Fibroblast of peridontal ligament (primary cell): ENCODE data around the gene CTSW.
A peak's percentile ranks its signal among the peaks of the same experiment; 100 is the strongest.

Experiments used
- DNase-seq: peaks from one replicate; pipeline ENCODE4 v3.0.0-alpha.2; 2010; ENCODE audit errors: extremely low read depth

Gene CTSW

GRCh38 chr11:65867284-65868071 lies 12.2 kb upstream of the CTSW start:
- DNase-seq: no peak

DNA sequence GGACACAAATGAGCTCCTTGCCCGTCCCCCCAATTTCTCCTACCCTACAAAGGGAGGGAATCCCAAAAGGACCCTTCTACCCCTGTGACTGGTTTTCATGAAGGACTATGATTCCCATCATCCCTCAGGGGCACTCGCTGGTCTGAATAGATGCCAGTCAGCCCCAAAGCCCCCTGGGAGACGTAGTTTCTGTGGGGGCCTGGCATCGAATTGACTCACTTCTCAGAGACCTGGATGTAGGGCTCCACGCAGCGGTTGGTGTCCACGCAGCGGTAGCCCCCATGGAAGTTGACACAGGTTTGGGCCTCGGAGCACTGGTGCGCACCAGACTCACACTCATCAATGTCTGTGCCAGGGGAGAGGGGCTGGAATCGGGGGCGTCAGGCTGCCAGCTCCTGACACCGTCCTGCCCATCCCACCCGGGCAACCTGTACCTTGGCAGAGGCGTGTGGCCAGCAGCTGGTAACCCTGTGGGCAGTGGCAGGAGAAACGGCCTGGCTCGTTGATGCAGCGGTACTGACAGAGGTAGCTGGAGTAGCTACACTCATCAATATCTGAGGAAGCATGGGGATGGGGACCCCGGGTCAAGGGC lies 11.5 kb upstream of the CTSW start:
- DNase-seq: no peak

DNA sequence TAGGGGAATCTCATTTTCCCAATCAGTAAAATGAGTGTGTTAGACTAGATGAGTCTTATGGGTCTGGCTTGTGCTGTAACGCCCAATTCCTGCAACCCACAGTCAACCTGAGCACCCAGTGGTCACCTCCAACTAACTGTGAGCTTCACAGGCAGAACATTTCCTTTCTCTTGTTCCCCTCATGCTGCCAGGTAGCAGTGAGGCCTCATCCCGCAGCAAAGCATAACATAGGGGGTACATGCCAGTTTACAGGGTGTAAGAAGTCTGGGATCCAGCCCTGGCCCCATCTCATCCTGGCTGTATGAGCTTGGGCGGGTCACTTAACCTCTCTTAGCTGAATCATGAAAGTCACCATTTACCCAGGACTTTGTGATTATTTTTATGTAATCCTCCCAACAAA lies 10.7 kb upstream of the CTSW start:
- no peak for DNase-seq

DNA sequence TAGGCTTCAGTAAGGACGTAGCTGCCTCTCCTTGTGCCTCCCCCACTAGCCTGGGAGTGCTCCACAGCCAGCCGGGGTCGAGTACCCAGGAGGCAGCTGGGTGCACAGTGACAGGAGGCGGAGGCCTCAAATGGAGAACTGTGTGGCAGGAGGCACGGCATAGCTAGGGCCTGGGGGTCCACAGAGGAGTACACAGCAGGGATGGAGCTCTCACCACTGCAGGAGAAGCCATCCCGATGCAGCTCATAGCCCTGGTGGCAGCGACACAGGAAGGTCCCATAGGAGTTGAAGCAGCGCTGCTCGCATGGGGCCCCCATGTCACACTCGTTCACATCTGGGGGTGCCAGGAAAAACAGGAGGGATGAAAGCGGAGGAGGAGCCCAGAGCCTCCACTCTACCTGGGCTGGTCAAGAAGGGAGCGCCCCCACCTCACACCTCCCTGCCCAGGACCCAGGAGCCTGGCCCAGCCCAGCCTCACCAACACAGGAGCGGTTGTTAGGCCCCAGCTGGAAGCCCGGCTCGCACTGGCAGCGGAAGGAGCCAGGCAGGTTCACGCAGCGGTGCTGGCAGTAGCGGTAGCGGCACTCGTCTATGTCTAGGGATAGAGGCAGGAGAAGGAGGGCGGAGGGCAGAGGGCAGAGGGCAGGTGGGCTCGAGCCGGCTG lies 9.9 kb upstream of the CTSW start:
- DNase-seq: no peak

- DNase-seq: no peak
Measured at GRCh38 chr11:65870307-65870658, 9.4 kb upstream of the CTSW start.

DNA sequence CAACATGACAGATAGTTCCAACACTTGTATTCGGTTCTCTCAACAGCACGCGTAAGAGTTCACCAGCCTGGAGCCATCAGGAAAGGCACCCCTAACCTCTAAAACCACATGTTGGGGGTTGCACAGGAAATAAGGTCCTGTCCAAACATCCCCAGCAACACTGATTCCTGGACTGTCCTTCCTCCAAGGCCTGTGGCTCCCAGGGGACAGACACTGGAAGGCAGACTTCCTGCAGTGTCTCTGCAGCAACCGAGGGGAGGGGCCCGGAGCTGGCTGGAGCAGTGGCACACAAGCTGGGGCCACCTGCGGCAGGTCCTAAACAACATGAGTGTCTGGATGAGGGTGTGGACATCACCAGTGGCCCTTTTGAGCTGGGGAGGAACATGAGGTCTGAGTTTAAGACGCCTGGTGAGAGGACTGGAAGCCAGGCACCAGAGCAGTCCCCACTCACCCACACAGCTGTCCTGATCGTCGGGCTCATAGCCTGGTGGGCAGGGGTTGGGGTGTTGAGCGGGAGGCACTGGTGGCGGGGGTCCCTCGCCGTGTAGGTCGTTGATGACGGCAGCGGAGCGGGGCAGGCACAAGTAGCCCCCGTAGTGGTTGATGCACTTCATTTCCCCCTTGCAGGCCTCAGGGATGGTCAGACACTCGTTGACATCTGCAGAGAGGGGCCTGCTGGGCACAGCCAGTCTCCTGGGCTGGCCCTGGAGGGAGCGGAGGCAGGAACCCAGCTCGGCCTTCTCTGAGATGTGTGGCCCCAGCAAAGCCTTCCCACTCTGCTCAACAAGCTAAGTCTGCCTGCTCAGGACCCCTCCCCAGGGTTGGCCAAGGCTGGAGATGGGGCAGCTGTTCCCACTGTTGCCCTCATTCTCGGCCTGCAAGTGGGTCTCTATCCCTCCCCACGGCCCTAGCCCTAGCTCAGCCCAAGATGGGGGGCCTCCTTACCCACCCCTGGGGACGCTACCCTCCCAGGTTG lies 8.6 kb upstream of the CTSW start:
- no peak for DNase-seq

- no peak for DNase-seq
Measured at GRCh38 chr11:65871811-65872548, 7.7 kb upstream of the CTSW start.

GRCh38 chr11:65872586-65873317 lies 6.9 kb upstream of the CTSW start, which contains the start of gene EFEMP2:
TSS of gene EFEMP2 (minus strand) at chr11:65872800. CDS start at chr11:65872354, 446 bp downstream.
- no peak for DNase-seq

GRCh38 chr11:65873318-65874156 lies 6.1 kb upstream of the CTSW start:
- DNase-seq: peak; percentile 86

GRCh38 chr11:65880027-65880426 lies 390 bp downstream of the CTSW start:
- DNase-seq: no peak

DNA sequence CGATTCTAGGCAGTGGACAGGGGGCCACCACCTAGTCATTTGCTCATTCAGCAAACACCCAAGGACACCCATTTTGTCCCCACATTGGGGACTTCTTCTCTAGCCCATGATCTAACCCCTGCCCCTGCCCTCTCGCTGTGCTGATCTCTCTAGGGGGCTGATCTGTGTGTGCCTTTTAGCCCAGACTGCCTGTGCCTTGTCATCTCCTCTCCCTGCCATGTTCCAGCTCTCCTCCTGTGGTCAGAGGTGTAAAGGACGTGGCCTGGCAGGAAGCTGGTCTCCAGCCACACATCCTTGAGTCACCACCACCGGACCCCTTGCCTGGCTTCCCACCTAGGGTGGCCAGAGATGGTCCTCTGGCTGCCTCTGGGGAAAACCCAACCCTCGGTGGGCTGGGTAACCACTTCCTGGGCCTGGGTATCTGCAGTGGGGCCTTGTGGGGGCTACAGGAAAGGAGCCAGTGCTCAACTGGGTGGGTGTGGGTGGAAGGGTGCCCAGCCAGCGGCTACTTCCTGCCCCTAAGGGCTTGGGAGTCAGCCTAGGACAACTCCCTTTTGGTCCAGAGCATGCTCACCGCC lies 1.3 kb downstream of the CTSW start:
- DNase-seq: no peak

DNA sequence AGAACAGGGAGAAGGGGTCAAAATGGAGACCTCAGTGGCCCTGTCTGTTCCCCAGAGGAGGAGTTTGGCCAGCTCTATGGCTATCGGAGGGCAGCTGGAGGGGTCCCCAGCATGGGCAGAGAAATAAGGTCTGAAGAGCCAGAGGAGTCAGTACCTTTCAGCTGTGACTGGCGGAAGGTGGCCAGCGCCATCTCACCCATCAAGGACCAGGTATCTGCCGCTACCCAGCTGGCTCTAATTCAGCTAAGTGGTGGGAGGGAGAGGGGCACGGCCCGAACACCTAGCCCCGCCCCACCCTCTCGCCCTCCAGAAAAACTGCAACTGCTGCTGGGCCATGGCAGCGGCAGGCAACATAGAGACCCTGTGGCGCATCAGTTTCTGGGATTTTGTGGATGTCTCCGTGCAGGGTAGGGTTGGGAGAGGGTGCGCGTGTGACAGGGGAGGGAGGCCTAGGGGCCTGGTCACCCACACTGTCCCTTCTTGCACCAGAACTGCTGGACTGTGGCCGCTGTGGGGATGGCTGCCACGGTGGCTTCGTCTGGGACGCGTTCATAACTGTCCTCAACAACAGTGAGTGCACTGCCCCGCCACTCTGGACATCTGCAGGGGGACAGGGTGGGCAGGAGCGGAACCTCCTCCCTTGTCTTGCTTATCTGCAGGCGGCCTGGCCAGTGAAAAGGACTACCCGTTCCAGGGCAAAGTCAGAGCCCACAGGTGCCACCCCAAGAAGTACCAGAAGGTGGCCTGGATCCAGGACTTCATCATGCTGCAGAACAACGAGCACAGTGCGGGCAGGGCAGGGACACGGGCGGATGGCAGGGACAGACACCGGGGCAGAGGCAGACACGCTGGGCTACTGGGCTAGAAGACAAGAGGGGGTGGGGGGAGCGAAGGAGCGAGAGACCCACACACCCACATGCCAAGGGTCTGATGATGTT lies 2.8 kb downstream of the CTSW start:
- no peak for DNase-seq

DNA sequence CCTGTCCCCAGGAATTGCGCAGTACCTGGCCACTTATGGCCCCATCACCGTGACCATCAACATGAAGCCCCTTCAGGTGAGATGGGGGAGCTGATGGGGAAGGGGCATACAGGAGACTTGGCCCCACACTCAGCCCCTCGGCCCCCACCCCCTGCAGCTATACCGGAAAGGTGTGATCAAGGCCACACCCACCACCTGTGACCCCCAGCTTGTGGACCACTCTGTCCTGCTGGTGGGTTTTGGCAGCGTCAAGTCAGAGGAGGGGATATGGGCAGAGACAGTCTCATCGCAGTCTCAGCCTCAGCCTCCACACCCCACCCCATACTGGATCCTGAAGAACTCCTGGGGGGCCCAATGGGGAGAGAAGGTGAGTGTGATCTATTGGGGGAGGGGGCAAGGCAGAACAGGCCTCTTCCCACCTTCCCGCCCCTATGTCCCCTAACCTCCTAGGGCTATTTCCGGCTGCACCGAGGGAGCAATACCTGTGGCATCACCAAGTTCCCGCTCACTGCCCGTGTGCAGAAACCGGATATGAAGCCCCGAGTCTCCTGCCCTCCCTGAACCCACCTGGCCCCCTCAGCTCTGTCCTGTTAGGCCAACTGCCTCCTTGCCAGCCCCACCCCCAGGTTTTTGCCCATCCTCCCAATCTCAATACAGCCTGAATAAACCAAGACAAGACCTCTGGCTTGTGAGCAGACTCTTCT lies 3.6 kb downstream of the CTSW start:
- DNase-seq: no peak

DNA sequence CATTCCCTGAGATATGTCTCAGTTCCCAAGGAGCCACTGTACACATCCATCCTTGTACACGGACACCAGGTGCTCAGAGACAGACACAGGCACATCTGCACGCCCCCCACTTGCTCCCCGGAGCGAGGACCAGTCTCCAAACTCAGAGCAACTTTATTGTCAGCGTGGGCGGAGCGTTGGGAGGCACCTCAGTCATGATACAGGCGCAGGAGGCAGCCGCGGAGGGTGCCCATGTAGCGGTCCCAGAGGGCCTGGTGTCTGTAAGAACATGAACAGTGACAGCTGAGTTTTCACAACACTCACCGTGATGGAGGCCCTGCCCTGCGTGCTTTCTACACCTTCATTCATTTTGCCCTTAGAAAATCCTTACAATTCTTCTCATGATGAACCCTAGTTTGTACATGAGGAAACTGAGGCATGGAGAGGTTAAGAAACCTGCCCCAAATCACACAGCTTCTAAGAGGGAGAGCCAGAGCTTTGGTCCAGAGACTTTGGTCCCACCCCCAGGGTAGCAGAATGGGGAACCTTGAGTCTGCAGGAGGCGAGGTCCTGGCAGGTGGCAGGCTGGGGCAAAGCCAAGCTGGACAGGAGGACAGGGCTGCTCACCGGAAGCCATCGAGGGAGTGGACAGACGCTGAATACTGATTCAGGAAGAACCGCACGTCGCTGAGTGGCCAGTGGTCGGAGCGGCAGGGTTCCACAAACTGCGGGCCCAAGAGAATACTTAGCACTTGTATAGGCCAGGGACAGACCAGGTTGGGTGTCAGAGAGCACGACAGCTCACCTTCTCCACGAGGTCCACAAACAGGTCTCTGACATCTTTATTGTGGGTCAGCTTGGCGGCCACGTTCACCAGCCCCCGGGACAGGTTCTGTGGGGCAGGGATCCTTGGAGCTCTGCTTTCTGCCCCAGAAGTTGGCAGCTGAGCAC lies 4.4 kb downstream of the CTSW start:
- DNase-seq: no peak

- peak; percentile 66 for DNase-seq
Measured at GRCh38 chr11:65884716-65885092, 5.1 kb downstream of the CTSW start.

DNA sequence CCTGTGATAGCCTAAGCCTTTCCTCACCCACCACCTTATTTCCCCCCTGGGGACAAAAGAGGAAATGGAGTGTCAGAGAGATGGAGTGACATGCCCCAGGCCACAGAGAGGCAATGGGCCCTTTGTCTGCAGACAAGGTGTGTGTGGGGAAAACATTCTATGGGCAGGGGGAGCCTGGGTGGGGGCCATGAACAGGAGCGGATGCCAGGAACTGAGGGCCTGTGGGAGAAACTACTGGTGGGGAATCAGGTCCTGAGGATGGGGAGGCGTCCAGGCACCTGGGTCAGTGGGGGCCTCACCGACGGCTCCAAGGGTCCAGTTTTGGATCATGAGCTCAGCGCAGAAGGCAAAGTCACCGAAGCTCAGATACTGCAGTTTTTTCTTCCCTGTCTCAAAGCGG lies 5.6 kb downstream of the CTSW start:
- no peak for DNase-seq
